ENCODE data around the gene SLC35F2. TPM values are rescaled to one million over a fixed set of nuclear protein-coding genes. Genes with fewer than 3 reads are reported as not detected.
A peak's percentile ranks its signal among the peaks of the same experiment; 100 is the strongest.
"Not testable (repeated sequence)": the region's sequence is repeated elsewhere in the genome, so short reads cannot be mapped to it uniquely, and the experiment has no call there.

SLC35F2 gene
- polyA plus RNA-seq, 5 donors, result 25.0 to 35.3 (median 28.7) TPM

DNA sequence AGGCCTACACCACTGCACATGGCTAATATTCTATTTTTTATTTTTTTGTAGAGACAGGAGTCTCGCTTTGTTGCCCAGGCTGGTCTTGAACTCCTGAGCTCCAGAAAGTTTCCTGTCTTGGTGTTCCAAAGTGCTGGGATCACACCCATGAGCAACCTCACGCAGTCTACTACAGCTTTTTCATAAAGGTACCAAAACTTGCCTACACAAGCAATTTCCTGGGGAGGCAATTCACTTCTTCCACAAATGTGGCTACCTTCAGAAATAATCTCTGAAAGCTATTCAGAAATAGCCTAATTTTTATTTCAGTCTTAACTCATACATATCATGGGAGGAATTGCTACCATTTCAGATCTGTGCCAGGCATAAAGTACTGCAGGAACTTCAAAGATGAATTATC is 11.4 kb downstream of the SLC35F2 start:
- DNase-seq, result no peak

DNA sequence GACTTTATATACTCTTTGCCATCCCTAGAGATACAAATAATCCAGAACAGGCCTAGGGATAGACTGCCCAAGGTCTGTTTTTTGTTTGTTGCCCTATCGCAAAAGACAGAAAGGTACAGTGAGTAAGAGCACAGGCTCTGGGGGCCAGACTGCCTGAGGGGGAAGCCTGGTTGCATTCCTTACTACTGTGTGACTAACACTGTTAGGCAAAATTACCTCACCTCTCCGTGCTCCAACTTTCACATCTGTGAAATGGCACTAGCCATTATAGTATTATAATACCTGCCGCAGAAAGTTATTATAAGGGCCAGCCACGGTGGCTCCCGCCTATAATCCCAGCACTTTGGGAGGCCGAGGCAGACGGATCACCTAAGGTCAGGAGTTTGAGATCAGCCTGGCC is 14.5 kb downstream of the SLC35F2 start:
- no peak for DNase-seq

DNA sequence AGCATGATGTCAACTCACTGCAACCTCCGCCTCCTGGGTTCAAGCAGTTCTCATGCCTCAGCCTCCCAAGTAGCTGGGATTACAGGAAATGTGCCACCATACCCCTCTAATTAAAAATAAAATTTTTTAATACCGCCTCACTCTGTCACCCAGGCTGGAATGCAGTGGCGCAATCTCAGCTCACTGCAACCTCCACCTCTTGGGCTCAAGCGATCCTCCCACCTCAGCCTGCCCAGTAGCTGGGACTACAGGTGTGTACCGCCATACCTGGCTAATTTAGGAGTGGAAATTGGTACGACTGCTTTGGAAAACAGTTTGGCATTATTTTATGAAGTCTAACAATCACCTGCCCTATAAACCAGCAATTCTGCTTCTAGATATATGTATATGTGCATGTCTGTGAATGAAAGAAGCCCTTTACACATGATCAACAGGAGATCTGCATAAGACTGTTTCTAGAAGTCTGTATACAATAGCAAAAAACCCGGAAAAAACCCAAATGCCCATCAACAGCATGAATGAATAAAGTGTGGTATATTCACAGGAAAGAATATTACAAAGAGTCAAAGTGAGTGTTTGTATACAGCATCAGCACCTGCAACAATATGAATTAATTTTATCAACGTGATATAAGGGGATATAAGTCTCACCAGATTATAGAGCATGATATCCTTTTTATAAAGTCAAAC is 16.0 kb downstream of the SLC35F2 start:
- DNase-seq, result no peak

DNA sequence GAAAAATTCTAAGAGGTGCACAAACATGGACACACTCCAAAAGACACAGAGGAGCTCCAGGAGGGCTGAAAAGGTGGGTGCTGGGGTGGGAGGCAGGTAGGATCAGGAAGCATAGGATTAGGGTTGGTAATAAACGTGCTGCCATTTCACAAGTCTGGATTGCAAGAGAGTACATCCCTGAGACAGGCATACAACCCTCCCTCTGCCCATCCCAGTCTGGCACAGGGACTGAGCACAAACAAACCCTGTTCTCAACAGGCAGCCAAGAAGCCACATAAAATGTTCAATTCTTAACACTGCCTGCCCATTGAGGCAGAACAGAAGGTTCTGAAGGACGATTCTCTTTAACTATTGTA is 18.5 kb downstream of the SLC35F2 start:
- no peak for DNase-seq

DNA sequence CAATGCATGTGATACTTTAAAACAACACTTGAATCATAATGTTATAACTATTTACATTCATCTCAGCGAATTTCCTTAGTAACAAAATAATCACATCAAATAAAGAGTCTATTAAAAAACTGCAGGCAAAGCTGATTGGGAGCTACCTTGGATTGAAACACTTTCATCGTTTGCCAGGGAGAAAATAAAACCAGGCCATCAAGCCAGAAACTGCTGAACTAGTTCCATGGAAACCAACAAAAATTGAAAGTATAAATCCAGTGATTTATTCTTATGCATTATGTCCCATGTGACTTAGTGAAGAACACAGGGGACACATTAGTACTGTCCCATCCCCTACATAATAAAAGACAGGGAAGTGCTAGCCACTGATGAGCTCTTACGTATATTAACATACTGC is 21.7 kb downstream of the SLC35F2 start:
- no peak for DNase-seq

DNA sequence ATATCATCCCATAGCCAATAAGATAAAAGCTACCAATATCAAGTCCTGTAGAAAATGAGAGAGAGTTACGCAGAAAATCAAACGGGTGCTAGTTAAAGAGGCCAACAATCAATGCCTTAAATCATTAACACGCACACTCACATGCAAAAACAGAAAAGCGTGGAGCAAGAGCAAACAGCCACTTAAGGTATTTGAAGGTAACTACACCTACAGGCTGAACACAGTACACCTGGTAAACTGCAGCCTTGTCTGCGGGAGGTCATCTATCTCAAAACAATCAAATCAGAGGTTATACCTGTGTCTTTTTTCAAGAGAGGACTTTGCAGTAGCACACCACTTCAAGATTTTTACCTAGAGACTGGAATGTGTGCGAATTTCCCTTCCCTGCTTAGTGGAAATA is 23.6 kb downstream of the SLC35F2 start:
- no peak for DNase-seq

DNA sequence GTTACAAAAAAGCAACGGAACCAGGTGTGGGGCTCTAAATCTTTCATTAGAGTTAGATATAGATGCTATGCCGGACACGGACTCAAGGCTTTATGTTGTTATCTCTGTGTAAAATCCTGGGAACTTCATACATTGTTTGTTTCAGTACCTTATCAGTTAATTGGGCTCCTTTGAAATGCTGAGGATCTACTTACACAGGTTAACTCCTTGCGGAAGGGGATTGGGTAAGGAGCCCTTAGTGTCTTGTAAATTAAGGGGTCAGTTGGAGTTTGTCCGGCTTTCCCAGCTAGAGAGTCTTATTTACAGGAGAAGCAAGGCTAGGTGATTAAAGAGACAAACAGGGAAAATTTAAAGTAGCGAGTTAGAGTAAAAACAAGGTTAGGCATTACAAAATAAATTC is 24.7 kb downstream of the SLC35F2 start:
- DNase-seq, result not testable (repeated sequence)

DNA sequence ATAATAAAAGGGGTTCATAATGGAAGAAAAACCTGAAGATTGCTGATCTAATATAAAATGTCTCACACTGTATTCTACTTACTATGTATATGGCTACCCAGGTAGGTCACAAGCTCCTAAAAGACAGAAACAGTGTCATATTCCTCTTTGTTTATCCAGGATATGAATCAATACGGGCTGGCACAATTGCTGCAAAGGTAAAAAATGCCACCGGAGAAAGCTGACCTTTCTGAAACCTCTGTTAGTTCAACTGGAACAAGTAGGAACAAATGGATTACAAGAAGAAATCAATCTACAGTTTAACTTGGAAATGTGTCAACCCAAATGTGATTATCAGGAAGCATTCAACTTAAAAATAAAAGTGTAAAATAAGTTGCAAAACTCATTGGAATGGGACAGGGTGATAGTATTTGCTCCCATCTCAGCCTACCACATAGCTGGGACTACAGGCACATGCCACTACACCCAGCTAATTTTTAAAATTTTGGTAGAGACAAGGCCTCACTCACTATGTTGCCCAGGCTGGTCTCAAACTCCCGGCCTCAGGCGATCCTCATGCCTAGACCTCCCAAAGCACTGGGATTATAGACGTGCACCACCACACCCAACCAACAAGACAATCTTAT is 27.6 kb downstream of the SLC35F2 start:
- DNase-seq, result no peak

DNA sequence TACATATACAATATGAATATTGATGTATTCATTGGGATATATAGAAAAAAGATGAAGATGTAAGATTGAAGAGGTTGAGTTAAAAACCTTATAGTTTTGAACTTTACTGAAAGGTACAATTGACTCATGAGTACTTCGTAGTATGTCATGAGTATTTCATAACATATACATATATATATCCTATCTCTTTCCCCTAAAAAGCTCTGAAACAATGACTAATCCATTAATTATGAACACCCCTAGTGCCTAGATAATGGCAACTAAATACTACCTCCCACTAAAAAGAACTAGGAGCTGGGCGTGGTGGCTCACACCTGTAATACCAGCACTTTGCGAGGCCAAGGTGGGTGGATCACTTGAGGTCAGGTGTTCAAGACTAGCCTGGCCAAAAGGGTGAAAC is 31.5 kb downstream of the SLC35F2 start:
- DNase-seq, result no peak

DNA sequence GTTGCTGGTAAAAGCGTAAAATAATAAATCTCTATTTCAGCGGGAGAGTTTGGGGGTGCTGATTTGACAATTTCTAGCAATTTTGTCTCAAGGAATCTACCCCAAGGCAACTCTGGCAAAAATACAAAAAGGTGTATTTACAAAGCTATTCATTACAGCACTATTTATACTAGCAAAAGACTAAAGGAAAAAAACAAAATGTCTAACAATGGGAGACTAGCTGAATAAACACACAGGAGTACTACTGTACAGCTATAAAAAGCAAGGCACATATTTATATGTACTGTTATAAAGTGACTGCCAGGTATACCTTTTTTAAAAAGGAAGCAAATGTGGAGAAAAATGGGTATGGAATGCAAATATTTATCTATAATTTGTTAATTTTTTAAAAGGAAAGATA is 32.7 kb downstream of the SLC35F2 start:
- no peak for DNase-seq

DNA sequence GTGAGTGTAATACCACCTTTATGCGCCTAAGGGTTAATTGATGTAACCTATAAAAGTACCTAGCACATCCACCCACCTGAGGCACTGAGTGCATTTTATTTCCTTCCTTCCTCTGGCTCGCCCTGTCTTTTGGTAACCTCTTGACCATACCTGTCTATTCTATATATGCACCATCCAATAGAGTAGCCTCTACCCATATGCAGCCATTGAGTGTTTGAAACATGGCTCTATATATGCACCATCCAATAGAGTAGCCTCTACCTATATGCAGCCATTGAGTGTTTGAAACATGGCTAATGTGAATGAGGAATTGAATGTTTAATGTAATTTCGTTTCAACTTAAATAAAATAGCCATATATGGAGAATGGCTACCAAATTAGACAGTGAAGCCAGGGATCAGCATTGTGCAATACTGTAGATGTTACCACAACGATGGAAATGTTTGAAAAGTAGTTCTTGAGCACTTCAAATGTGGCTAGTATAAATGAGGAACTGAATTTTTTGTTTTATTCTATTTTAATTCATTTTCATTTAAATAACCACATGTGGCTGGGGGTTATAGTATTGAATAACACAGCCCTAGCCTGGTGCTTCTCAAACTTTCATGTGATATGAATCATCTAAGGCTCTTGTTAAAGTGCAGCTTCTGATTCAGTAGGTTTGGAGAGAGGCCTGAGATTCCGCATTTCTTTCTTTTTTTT is 33.8 kb downstream of the SLC35F2 start:
- DNase-seq, result no peak

DNA sequence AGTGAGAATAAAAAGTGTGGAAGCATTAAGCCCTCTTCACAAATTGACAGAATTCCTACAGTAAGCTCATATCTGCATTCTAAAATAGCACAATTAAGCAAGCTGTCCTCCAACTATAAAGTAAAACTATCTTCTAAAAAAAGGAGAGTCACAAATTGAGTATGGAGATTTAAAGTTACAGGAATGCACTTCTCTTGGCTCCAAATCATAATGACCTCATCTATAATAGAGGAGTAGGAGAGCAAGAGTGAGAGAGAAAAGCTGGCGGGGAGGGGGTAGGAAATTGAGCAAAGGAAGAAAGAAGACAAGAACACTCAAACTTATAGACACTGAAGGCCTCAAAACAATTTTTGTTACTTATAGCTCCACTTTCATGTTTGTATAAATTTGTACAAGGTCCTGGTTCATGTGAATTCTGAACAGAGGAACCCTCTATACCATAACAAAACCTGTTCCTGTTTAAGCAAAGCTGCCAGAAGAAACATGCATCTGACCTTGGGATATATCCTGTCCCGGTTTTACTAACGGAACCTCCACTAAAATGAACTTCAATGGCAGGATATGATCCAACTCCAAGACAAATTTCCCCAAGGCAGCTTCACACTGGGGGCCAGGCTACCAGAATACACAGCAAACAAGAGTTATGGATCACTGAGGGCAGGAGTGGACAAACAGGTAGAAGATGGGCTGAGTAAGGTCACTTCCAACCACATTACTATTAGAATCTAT is 37.2 kb downstream of the SLC35F2 start:
- peak; percentile 16 to 18 for DNase-seq

DNA sequence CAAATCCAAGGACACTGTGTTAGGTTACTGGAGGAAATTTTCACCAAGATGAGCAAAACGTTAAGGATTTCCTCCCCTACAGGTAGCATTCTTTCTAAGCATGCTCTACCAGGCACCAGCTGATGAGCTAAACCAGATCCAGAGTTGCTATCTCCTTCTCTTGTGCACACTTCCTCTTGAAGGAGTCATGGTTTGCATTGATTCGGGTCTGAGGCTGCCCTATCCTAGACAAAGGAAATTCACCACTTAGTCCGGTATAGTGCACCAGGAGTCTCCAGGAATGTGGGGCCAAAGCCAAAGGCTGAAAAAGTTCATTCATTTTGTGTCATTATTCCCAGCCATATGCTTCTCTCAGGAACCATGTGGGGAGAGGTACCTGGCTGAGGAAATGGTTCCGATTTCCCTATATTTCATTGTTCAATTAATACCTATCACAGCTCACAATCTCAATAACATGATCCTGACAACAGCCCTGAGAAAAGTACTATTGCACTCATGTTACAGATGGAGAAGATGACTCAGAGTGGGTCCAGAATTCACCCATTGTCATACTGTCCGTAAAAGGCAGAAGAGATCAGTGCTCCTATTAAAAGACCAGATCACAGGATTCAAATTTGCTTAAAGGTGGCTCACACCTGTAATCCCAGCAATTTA is 39.1 kb downstream of the SLC35F2 start:
- DNase-seq, result no peak

DNA sequence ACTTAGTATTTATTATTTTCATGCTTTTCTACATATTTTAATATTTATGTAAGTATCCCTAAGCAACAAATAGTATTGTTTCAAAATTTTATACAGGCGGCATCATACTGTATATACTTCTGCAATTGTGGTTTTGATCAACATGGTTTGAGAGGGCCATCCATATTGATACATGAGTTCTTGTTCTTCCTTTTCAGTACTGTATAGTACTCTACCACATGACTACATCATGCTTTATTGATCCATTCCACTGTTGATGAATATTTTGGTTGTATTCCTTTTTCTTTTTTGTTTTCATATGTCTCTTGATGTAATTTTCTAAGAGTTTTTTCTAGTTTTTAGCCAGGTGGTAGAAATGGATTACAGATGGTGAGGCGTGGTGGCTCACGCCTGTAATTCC is 40.1 kb downstream of the SLC35F2 start:
- no peak for DNase-seq

DNA sequence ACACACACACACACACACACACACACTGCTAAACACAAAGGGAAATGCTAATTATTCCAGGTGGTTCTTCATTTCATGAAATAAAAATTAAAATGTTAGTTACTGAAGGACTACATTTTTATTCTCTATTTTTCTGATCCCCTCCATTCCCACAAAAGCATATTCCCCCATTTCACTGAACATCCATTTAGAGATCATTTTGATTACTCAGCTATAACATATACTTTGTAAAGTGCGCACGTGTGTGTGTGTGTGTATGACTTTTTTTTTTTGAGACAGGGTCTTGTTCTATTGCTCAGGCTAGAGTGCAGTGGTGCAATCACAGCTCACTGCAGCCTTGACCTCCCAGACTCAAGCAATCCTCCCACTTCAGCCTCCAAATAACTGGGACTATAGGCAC is 42.6 kb downstream of the SLC35F2 start:
- DNase-seq, result no peak

DNA sequence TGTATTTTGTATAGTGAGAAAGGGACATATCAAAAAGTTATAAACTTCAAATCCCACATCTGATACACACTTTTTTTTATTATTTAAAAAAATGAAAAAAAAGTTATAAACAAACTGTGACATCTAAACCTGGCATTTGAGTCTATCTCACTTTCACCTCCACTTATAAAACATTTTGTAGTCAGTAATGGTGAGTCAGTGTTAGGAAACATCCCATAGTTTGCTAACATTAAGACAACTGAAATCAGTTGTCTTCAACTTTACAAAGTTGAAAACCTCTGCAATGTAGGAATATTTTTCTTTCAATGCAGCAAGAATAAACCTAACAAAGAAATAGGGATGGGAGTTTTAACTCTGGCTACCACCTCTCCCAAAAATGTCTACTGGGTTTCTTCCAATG is 47.7 kb downstream of the SLC35F2 start:
- DNase-seq, result no peak

DNA sequence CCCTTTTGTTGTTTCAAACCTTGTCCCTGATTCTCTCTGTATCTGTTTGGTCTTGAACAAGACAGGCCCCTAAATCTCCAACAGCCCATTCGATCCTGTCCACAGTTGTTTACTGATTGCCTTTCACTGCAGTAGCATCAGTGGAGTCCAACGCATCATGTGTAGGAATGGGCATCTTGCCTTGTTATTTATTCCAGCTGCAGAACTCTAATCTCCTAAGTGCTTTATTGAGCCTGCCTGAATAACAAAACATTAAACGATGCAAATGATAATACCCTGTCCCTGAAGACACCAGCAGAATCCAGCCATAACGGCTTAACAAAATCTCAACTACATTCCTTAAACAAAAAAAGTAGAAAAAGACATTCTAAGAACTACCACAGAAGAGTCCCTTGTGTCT is 50.1 kb downstream of the SLC35F2 start:
- no peak for DNase-seq

DNA sequence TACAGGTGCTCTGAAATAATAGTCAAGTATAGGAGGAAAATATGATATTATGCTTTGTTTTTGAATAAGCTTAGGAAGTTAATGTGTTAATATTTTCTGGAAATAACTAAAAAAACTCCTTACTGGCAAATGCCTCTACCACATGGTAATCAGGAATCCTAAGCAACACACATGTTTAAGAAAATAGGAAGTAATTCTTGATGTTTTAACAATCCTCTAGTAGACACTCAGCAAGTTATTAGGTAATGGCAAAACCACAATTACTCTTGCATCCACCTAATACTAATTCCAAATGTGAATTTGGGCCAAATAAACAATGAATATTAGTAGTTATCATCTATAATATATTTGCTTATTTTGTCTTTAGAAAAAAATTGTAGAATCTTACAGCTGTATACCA is 53.6 kb downstream of the SLC35F2 start:
- DNase-seq, result no peak

DNA sequence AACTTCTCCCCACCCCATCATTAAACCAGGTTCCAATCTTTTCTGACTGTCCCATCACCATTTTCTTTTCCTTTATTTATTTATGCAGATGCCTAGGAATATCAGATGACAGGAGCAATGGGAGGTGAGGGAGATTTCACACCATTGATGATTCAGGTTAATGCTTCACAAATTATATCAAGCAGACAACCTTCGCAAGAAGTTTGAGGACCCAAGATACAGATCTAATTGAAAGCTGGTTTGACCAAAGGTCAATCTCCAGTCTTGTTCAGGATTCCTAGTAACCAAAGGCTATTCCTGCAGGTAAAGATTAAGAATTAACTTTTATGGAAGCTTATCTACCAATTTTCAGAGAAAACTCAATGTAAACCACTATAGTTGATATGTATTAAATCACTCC is 54.4 kb downstream of the SLC35F2 start:
- no peak for DNase-seq

DNA sequence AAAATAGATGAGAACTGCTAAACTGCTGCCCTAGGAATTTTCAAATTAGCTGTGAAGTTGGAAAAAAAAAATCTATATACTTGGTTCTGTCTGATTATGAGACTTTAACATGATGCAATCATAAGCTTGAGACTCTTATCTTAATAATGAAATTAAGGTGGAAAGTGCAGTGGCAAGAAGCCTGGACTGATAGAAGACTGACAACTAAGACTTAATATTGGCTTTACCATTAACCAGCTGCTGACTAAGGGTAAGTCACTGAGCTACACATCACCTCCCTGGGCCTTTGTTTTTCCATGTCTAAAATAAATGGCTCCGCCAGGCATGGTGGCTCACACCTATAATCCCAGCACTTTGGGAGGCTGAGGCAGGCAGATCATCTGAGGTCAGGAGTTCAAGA is 56.9 kb downstream of the SLC35F2 start:
- DNase-seq, result no peak

DNA sequence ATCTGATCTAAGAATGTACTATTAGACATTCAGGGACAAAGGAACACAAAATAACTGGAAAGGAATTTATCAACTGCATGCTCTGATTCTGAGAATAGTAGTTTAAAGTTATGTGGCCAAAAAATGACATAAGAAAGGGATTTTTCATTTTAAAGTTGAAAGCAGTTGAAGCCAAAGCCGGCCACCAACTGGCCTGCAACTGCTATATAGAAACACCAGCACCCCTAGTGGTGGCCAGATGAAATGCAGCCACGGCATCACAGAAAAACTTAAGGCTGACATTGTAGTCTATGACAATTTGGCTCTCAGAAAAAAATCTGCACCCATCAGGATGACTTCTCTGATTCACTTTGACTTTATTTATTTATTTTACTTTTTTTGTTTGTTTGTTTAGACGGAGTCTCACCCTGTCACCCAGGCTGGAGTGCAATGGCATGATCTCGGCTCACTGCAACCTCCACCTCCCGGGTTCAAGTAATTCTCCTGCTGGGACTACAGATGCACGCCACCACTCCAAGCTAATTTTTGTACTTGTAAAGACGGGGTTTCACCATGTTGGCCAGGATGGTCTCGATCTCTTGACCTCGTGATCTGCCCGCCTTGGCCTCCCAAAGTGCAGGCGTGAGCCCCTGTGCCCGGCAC is 59.2 kb downstream of the SLC35F2 start:
- peak; percentile 30 to 51 for DNase-seq

DNA sequence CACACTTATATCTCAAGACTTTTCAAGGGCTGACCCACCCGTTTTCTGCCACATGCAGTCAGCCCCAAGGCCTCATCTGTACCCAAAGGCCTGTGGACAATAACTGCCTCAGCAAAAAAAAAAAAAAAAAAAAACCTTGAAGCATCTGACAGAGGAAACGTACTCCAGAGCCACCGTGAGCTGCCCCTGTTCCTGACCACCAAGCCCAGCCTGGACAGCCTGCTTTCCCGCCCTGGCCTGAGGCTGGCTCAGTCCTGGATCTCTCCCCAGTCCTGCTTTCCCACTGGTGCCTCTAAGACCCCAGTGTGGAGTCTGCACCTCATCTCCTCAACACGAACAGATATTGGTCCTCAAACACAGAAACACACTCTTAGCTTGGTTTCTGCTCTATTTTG is 66.5 kb downstream of the SLC35F2 start:
- DNase-seq, result no peak
